ENCODE data around the gene PLA2G2C. TPM values are rescaled to one million over a fixed set of nuclear protein-coding genes. Genes with fewer than 3 reads are reported as not detected.

The PLA2G2C gene
- total and polyA plus RNA-seq, 2 of the 8 experiments (the other 6 are each of a cell fraction or from before 2014, with no cell fraction given), result not detected

- TF ChIP-seq TAF1 (IDR thresholded peaks at IDR 0.05; ENCODE audit: low read depth, low read length), result no peak
- TF ChIP-seq BRCA1 (IDR thresholded peaks at IDR 0.05; ENCODE audit: low read depth, low read length), result no peak
- TF ChIP-seq, protein P1, sequence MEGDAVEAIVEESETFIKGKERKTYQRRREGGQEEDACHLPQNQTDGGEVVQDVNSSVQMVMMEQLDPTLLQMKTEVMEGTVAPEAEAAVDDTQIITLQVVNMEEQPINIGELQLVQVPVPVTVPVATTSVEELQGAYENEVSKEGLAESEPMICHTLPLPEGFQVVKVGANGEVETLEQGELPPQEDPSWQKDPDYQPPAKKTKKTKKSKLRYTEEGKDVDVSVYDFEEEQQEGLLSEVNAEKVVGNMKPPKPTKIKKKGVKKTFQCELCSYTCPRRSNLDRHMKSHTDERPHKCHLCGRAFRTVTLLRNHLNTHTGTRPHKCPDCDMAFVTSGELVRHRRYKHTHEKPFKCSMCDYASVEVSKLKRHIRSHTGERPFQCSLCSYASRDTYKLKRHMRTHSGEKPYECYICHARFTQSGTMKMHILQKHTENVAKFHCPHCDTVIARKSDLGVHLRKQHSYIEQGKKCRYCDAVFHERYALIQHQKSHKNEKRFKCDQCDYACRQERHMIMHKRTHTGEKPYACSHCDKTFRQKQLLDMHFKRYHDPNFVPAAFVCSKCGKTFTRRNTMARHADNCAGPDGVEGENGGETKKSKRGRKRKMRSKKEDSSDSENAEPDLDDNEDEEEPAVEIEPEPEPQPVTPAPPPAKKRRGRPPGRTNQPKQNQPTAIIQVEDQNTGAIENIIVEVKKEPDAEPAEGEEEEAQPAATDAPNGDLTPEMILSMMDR (IDR thresholded peaks at IDR 0.05; ENCODE audit: control extremely low read depth in 1 of 3, insufficient read depth in 1 of 3, low read depth in 1 of 3, low read length in 3 of 3), result no peak
Measured at GRCh38 chr1:20149601-20150325, 36.6 kb downstream of the PLA2G2C start (continued).

All from H1 (cell line).